Naive thymus-derived CD4-positive, alpha-beta T cell (primary cell): Measurements from ENCODE around the gene LIPG. TPM values are rescaled to one million over a fixed set of nuclear protein-coding genes. Genes with fewer than 3 reads are reported as not detected.

ENCODE experiments used
- ATAC-seq: fragments of 150-1000 bp; cut with Tn5 transposase; 2 replicates; pipeline ENCODE4 v1.10.0; 2021; ENCODE audit warnings: mild to moderate bottlenecking, moderate library complexity
- CTCF ChIA-PET: fragments of 350-600 bp; sonication (Branson Sonifier 250); formaldehyde crosslinking; loops from one replicate; lab custom pipeline; 2021; ENCODE audit warnings: antibody characterized with exemption; lab: Charles Lee
- POLR2A ChIA-PET: fragments of 350-600 bp; sonication (Branson Sonifier 250); formaldehyde crosslinking; loops from one replicate; lab custom pipeline; 2021; ENCODE audit warnings: antibody characterized with exemption, inconsistent platforms; lab: Charles Lee
- DNase-seq, 9 donors: peaks; one replicate each; pipeline versions ENCODE4 v3.0.0 to v3.0.0-alpha.2; 2020 to 2022; ENCODE audit warnings: mixed read lengths in 1 of 9
- H3K27ac ChIP-seq: one replicate; pipeline ENCODE4 v1.7.0; 2013; ENCODE audit warnings: mild to moderate bottlenecking, low read depth, low read length, moderate library complexity
- H3K27me3 ChIP-seq, 2 donors: one replicate each; pipeline ENCODE4 v1.7.0; 2013; ENCODE audit warnings: low read length in 2 of 2, mild to moderate bottlenecking in 2 of 2, moderate library complexity in 2 of 2; ENCODE audit not compliant: control insufficient read depth in 2 of 2, insufficient read depth in 2 of 2
- H3K36me3 ChIP-seq, 3 experiments: 1 replicate in 2 of 3; 2 replicates in 1 of 3; pipeline ENCODE4 v1.7.0; 2013; ENCODE audit warnings: low read length in 3 of 3, mild to moderate bottlenecking in 3 of 3, moderate library complexity in 1 of 3; ENCODE audit not compliant: insufficient read depth in 3 of 3, control insufficient read depth in 2 of 3
- H3K4me1 ChIP-seq, 2 donors: one replicate each; pipeline ENCODE4 v1.7.0; 2013; ENCODE audit warnings: low read length in 2 of 2, mild to moderate bottlenecking in 2 of 2, moderate library complexity in 1 of 2; ENCODE audit not compliant: control insufficient read depth in 2 of 2, insufficient read depth in 2 of 2
- H3K4me3 ChIP-seq: 2 replicates; pipeline ENCODE4 v1.7.0; 2013; ENCODE audit warnings: mild to moderate bottlenecking, low read length
- H3K9me3 ChIP-seq, 3 experiments: 1 replicate in 2 of 3; 2 replicates in 1 of 3; pipeline ENCODE4 v1.7.0; 2013; ENCODE audit warnings: low read length in 3 of 3; ENCODE audit not compliant: control insufficient read depth in 2 of 3
- H3K27ac Mint-ChIP-seq, 9 donors: one replicate each; pipeline ENCODE4 v1.8.0; 2020 to 2022; ENCODE audit warnings: mixed read lengths in 9 of 9, mild to moderate bottlenecking in 8 of 9, moderate library complexity in 5 of 9, inconsistent platforms in 2 of 9
- H3K27me3 Mint-ChIP-seq, 5 donors: one replicate each; pipeline ENCODE4 v1.8.0; 2021 to 2022; ENCODE audit warnings: mixed read lengths in 5 of 5, mild to moderate bottlenecking in 1 of 5
- H3K36me3 Mint-ChIP-seq, 5 donors: one replicate each; pipeline ENCODE4 v1.8.0; 2020 to 2022; ENCODE audit warnings: mixed read lengths in 5 of 5, mild to moderate bottlenecking in 3 of 5, inconsistent platforms in 1 of 5
- H3K4me1 Mint-ChIP-seq, 7 donors: one replicate each; pipeline ENCODE4 v1.8.0; 2020 to 2022; ENCODE audit warnings: mixed read lengths in 7 of 7, mild to moderate bottlenecking in 3 of 7, inconsistent platforms in 1 of 7
- H3K4me3 Mint-ChIP-seq, 10 donors: one replicate each; pipeline ENCODE4 v1.8.0; 2020 to 2022; ENCODE audit warnings: mild to moderate bottlenecking in 10 of 10, mixed read lengths in 10 of 10, moderate library complexity in 6 of 10, inconsistent platforms in 2 of 10
- H3K9me3 Mint-ChIP-seq, 11 donors: one replicate each; pipeline ENCODE4 v1.8.0; 2020 to 2022; ENCODE audit warnings: mixed read lengths in 11 of 11, mild to moderate bottlenecking in 4 of 11, inconsistent platforms in 1 of 11, moderate library complexity in 1 of 11
- intact Hi-C, 2 donors: fragments of 100-400 bp; cut with micrococcal nuclease; formaldehyde crosslinking; loops; one replicate each; pipeline ENCODE4 v1.15.1; 2023
- polyA plus RNA-seq, 2 donors: library from polyadenylated mRNA; unstranded; fragments of 300-500 nt; fragmentation: Illumina TruSeq; gene quantifications; one replicate each; pipeline ENCODE4 v1.2.3, GENCODE V29; 2021
- total RNA-seq, 6 experiments: library from RNA in 5 of 6; stranded (reverse) in 5 of 6; gene quantifications; 1 replicate in 5 of 6; 2 replicates in 1 of 6; pipeline ENCODE4 v1.2.3 and lab custom pipeline; 2021 to 2026

LIPG gene
- total and polyA plus RNA-seq, 7 experiments from 2014 or later: not detected

GRCh38 chr18:49646873-49647272 lies 85.0 kb downstream of the LIPG start:
- no peaks in the 10 kb centered on the region for H3K4me1 ChIP-seq
- H3K4me3 ChIP-seq: no peak overlapping the region
- H3K4me3 Mint-ChIP-seq: no peak overlapping the region
- ChIA-PET CTCF (no interaction called here), POLR2A (no interaction called here)
- H3K27me3 ChIP-seq: no peaks in the 10 kb centered on the region
- no peaks in the 10 kb centered on the region for H3K36me3 ChIP-seq
- H3K27ac ChIP-seq: no peak overlapping the region
- no peaks in the 10 kb centered on the region for H3K4me1 Mint-ChIP-seq
- no peak for DNase-seq
- H3K9me3 ChIP-seq: no peaks in the 10 kb centered on the region
- no peaks in the 10 kb centered on the region for H3K9me3 Mint-ChIP-seq
- no peak for ATAC-seq
- H3K27ac Mint-ChIP-seq: peak overlapping the region in 1 of 9 donors; percentile 33
- H3K27me3 Mint-ChIP-seq: peaks cover 0 to 5% (median 2%) of the 10 kb centered on the region in 5 donors
- intact Hi-C loops: no loop called here
- no peaks in the 10 kb centered on the region for H3K36me3 Mint-ChIP-seq

DNA sequence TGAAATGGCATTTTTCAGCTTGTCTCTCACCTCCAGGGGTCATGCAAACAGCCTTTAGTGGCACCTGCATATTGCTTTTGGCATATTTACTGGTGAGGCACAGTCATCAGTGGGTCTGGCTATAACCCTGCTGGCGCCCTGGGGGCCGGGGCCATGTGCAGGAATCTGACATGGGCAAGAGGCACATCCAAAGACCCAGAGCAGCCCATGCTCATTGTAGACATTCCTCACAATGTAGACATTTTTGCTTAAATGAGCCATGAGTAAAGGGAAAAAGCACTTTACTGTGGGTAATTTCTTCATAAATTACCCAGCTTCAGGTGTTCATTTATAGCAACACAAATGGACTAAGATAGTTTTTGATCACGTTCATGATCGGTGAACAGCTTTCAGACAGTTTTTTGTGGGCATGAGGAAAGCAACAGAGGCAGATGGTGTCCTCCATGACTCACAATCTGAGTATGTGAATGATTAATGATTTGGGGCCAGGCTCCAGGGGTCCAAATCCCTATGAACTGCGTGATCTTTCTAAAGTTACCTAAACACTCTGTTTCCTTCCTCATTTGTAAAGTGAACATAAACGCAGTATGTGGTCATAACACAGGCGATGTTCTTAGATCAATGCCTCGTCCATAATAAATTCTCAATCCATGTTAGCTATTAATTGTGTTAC lies 85.8 kb downstream of the LIPG start:
- Mint-ChIP-seq H3K4me3 (no peak overlapping the region), H3K9me3 (no peaks in the 10 kb centered on the region)
- intact Hi-C loops: no loop called here

GRCh38 chr18:49648326-49648725 lies 86.5 kb downstream of the LIPG start:
- no peak overlapping the region for H3K27ac ChIP-seq
- no peak overlapping the region for H3K4me3 Mint-ChIP-seq
- H3K27me3 Mint-ChIP-seq: peaks cover 0 to 5% (median 2%) of the 10 kb centered on the region in 5 donors
- no peaks in the 10 kb centered on the region for H3K27me3 ChIP-seq
- no peak for DNase-seq
- no peaks in the 10 kb centered on the region for H3K9me3 ChIP-seq
- intact Hi-C loops: no loop called here
- no peaks in the 10 kb centered on the region for H3K36me3 ChIP-seq
- no peak for ATAC-seq
- H3K4me3 ChIP-seq: no peak overlapping the region
- CTCF ChIA-PET: no interaction called here
- POLR2A ChIA-PET: no interaction called here
- no peaks in the 10 kb centered on the region for H3K4me1 ChIP-seq
- H3K9me3 Mint-ChIP-seq: no peaks in the 10 kb centered on the region
- no peak overlapping the region for H3K27ac Mint-ChIP-seq
- peaks cover 0 to 6% (median 0%) of the 10 kb centered on the region in 7 donors for H3K4me1 Mint-ChIP-seq
- no peaks in the 10 kb centered on the region for H3K36me3 Mint-ChIP-seq

More for the DNA sequence above, 85.8 kb downstream of the LIPG start:
- Histone ChIP-seq H3K4me3 (no peak overlapping the region), H3K4me1 (no peaks in the 10 kb centered on the region), H3K9me3 (no peaks in the 10 kb centered on the region), H3K27ac (no peak overlapping the region), H3K27me3 (no peaks in the 10 kb centered on the region), H3K36me3 (no peaks in the 10 kb centered on the region)
- peaks cover 0 to under 1% (median 0%) of the 10 kb centered on the region in 7 donors for H3K4me1 Mint-ChIP-seq
- POLR2A ChIA-PET: no interaction called here
- no peaks in the 10 kb centered on the region for H3K36me3 Mint-ChIP-seq
- no peak for DNase-seq
- H3K27ac Mint-ChIP-seq: no peak overlapping the region
- CTCF ChIA-PET: no interaction called here
- peaks cover 0 to 5% (median 2%) of the 10 kb centered on the region in 5 donors for H3K27me3 Mint-ChIP-seq
- no peak for ATAC-seq

Other genes with a start within 250 kb of the LIPG start
- 10 to 100 TPM; 60.3 to 71.0 (median 64.1) TPM for gene DYM, start 101.4 kb upstream of the LIPG start, total RNA-seq
- 10 to 100 TPM; 29.2 to 41.6 TPM for gene DYM, start 101.4 kb upstream of the LIPG start, polyA plus RNA-seq
- gene C18orf32, start 74.8 kb upstream of the LIPG start, total RNA-seq: 10 to 100 TPM; 22.5 to 53.6 (median 31.5) TPM
- gene C18orf32, start 74.8 kb upstream of the LIPG start, polyA plus RNA-seq: 10 to 100 TPM; 51.8 to 84.1 TPM
- 1,000 to 10,000 TPM; 1,513 to 2,518 (median 2,392) TPM for gene RPL17, start 69.6 kb upstream of the LIPG start, total RNA-seq
- 1,000 to 10,000 TPM; 2,255 to 2,421 TPM for gene RPL17, start 69.6 kb upstream of the LIPG start, polyA plus RNA-seq